ENCODE measurements around the gene ZRANB1.

DNA sequence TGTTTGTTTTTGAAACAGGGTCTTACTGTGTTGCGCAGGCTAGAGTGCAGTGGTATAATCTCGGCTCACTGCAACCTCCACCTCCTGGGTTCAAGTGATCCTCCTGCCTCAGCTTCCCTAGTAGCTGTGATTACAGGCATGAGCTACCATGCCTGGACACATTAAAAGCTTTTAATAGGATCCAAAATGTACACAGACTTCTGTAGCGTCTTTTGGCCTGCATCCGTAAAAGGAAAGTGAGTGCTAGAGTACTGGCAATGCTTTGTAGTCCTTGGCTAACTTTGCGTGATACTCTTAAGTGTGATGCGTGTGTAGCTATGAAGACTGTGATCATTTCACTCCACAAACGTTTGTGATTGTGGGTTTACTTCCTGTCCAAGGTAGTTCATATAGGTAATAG lies 13.3 kb downstream of the ZRANB1 start:
- TF ChIP-seq, protein P1, sequence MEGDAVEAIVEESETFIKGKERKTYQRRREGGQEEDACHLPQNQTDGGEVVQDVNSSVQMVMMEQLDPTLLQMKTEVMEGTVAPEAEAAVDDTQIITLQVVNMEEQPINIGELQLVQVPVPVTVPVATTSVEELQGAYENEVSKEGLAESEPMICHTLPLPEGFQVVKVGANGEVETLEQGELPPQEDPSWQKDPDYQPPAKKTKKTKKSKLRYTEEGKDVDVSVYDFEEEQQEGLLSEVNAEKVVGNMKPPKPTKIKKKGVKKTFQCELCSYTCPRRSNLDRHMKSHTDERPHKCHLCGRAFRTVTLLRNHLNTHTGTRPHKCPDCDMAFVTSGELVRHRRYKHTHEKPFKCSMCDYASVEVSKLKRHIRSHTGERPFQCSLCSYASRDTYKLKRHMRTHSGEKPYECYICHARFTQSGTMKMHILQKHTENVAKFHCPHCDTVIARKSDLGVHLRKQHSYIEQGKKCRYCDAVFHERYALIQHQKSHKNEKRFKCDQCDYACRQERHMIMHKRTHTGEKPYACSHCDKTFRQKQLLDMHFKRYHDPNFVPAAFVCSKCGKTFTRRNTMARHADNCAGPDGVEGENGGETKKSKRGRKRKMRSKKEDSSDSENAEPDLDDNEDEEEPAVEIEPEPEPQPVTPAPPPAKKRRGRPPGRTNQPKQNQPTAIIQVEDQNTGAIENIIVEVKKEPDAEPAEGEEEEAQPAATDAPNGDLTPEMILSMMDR (IDR thresholded peaks at IDR 0.05), result no peak
- no peak for TF ChIP-seq EP300 (IDR thresholded peaks at IDR 0.05)
